Measurements from ENCODE around the gene TEAD2. TPM values are rescaled to one million over a fixed set of nuclear protein-coding genes. Genes with fewer than 3 reads are reported as not detected.
A peak's percentile ranks its signal among the peaks of the same experiment; 100 is the strongest.

TEAD2 gene
- total and polyA plus RNA-seq, 9 of the 15 experiments (the other 6 are each of a cell fraction or from before 2014, with no cell fraction given) = 1.6 to 27.0 (median 13.9) TPM

DNA sequence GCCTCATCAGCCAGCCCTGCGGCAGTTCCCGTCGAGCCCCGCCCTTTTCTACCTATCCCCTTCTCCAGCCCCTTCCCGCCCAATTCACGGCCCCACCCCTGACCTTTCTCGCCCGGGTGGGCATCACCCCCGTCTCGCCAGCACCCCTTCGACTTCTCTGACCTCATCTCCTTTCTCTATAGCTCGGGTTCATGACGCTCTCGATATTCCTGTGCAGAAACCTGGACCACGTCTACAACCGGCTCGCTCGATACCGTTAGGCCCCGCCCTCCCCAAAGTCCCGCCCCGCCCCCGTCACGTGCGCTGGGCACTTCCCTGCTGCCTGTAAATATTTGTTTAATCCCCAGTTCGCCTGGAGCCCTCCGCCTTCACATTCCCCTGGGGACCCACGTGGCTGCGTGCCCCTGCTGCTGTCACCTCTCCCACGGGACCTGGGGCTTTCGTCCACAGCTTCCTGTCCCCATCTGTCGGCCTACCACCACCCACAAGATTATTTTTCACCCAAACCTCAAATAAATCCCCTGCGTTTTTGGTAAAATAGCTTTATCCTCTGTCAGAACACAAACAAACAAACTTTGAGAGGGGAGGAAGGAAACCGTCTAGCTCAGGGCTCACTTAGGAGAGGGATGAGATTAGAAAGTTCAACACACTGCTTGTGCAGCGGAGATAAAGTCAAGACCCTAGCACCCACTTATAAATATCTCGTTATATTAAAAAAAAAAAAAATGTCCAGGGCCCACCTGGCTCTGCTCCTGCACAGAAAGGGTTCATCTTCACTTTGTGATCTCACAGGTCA is 21.9 kb downstream of the TEAD2 start:
- Histone ChIP-seq H3K36me3 (ENCODE audit: control insufficient read depth, insufficient read depth, low read length) (peaks cover 23% of the 10 kb centered on the region; the same call in 1 of the 3 replicates), H4K20me1 (replicated peaks; ENCODE audit: control insufficient read depth, insufficient read depth, low read length) (no peaks in the 10 kb centered on the region), H3K9ac (ENCODE audit: insufficient read depth in 1 of 2, low read depth in 2 of 2, low read length in 2 of 2) (peak overlapping the region; percentile 45 to 85), H3K27ac (ENCODE audit: extremely low read depth, low read depth, low read length) (peak overlapping the region; percentile 66; the same call in 2 of the 3 replicates), H3K4me1 (replicated peaks in 1 of 2; ENCODE audit: control insufficient read depth in 2 of 2, insufficient read depth in 2 of 2, low read length in 2 of 2) (peaks cover 30 to 51% of the 10 kb centered on the region in 2 experiments), H3K9me1 (ENCODE audit: control insufficient read depth, insufficient read depth, low read length) (no peaks in the 10 kb centered on the region), H3K9me3 (replicated peaks; ENCODE audit: control insufficient read depth, insufficient read depth, low read depth, low read length) (no peaks in the 10 kb centered on the region), H3K4me2 (ENCODE audit: insufficient read depth, low read length) (peak overlapping the region; percentile 75), H3K27me3 (ENCODE audit: control insufficient read depth in 2 of 2, insufficient read depth in 2 of 2, low read length in 2 of 2) (no peaks in the 10 kb centered on the region), H3K4me3 (peak overlapping the region; percentile 34), H2AFZ (ENCODE audit: low read depth, low read length) (peak overlapping the region; percentile 87), H3K79me2 (ENCODE audit: control insufficient read depth, insufficient read depth, low read length) (no peaks in the 10 kb centered on the region)
- CTCF ChIA-PET (ENCODE audit: low intra/inter-chr PET ratio) = no interaction called here
- intact Hi-C loops (cut with micrococcal nuclease) (no loop called here), in situ Hi-C loops (cut with MboI) (no loop called here)
- ATAC-seq (peak; percentile 69), FAIRE-seq (no peak), DNase-seq (ENCODE audit: extremely low read depth in 1 of 4, low spot score in 3 of 4) (peak; percentile 76 to 87 (median 86))
- POLR2A ChIA-PET = interaction anchor here (0.6 to 1.0 kb wide), 5 partner anchors 19 to 874 kb away, joined by 3 to 5 read pairs (median 3); partner anchors contain the start of gene GFY
- 14% methylated on average over 16 of the region's 36 CpGs for WGBS (ENCODE audit: insufficient coverage, low coverage, missing lambda C conversion rate)
- no TSS peak for BruUV-seq (replicated peaks)
- TF ChIP-seq ZNF77 (CRISPR knock-in tag; IDR thresholded peaks at IDR 0.05) (no peak), BDP1 (IDR thresholded peaks at IDR 0.05; ENCODE audit: insufficient read depth, insufficient read length) (no peak), SIRT6 (IDR thresholded peaks at IDR 0.05; ENCODE audit: low read depth, low read length) (no peak), SMAD1 (IDR thresholded peaks at IDR 0.05; ENCODE audit: low read depth, low read length, partially characterized antibody) (no peak), SPI1 (IDR thresholded peaks at IDR 0.05; ENCODE audit: borderline replicate concordance, low read depth, low read length) (0 out of 2 replicates have a peak, but pooled peaks have one; percentile 53), FOXK2 (conservative IDR thresholded peaks at IDR 0.05 in 1 of 2, IDR thresholded peaks at IDR 0.05 in 1 of 2; ENCODE audit: low read depth in 2 of 2) (0 out of 4 replicates have a peak, but pooled peaks of 1 of the 2 experiments have one; percentile 22), SAP30 (IDR thresholded peaks at IDR 0.05; ENCODE audit: borderline replicate concordance, insufficient read depth, low read depth, low read length, poor library complexity, severe bottlenecking) (no peak), HNRNPL (IDR thresholded peaks at IDR 0.05; ENCODE audit: low read depth, low read length) (no peak), LARP7 (IDR thresholded peaks at IDR 0.05) (no peak), CREM (IDR thresholded peaks at IDR 0.05; ENCODE audit: low read depth) (0 out of 2 replicates have a peak, but pooled peaks have one; percentile 28), HDAC1 (IDR thresholded peaks at IDR 0.05) (peak in 1 of 2 experiments; percentile 62; a peak in 2 of 4 replicates)
- TF ChIP-seq, protein P1, sequence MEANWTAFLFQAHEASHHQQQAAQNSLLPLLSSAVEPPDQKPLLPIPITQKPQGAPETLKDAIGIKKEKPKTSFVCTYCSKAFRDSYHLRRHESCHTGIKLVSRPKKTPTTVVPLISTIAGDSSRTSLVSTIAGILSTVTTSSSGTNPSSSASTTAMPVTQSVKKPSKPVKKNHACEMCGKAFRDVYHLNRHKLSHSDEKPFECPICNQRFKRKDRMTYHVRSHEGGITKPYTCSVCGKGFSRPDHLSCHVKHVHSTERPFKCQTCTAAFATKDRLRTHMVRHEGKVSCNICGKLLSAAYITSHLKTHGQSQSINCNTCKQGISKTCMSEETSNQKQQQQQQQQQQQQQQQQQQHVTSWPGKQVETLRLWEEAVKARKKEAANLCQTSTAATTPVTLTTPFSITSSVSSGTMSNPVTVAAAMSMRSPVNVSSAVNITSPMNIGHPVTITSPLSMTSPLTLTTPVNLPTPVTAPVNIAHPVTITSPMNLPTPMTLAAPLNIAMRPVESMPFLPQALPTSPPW (CRISPR knock-in tag; IDR thresholded peaks at IDR 0.05) = 0 out of 2 replicates have a peak, but pooled peaks have one; percentile 10
- TF ChIP-seq, protein P2, sequence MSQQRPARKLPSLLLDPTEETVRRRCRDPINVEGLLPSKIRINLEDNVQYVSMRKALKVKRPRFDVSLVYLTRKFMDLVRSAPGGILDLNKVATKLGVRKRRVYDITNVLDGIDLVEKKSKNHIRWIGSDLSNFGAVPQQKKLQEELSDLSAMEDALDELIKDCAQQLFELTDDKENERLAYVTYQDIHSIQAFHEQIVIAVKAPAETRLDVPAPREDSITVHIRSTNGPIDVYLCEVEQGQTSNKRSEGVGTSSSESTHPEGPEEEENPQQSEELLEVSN (IDR thresholded peaks at IDR 0.05; ENCODE audit: borderline replicate concordance in 1 of 2, extremely low read depth in 1 of 2, insufficient read depth in 1 of 2, insufficient read length in 1 of 2, low read depth in 1 of 2, low read length in 1 of 2, poor library complexity in 1 of 2, severe bottlenecking in 1 of 2) = peak in 1 of 2 experiments; percentile 69
- TF ChIP-seq, protein P3, sequence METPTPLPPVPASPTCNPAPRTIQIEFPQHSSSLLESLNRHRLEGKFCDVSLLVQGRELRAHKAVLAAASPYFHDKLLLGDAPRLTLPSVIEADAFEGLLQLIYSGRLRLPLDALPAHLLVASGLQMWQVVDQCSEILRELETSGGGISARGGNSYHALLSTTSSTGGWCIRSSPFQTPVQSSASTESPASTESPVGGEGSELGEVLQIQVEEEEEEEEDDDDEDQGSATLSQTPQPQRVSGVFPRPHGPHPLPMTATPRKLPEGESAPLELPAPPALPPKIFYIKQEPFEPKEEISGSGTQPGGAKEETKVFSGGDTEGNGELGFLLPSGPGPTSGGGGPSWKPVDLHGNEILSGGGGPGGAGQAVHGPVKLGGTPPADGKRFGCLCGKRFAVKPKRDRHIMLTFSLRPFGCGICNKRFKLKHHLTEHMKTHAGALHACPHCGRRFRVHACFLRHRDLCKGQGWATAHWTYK (CRISPR knock-in tag; IDR thresholded peaks at IDR 0.05) = no peak
- TF ChIP-seq, protein P4, sequence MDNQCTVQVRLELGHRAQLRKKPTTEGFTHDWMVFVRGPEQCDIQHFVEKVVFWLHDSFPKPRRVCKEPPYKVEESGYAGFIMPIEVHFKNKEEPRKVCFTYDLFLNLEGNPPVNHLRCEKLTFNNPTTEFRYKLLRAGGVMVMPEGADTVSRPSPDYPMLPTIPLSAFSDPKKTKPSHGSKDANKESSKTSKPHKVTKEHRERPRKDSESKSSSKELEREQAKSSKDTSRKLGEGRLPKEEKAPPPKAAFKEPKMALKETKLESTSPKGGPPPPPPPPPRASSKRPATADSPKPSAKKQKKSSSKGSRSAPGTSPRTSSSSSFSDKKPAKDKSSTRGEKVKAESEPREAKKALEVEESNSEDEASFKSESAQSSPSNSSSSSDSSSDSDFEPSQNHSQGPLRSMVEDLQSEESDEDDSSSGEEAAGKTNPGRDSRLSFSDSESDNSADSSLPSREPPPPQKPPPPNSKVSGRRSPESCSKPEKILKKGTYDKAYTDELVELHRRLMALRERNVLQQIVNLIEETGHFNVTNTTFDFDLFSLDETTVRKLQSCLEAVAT (IDR thresholded peaks at IDR 0.05) = 0 out of 4 replicates have a peak, but pooled peaks of 1 of the 2 experiments have one; percentile 21

Data from K562 (cell line).